ENCODE measurements around the gene REPS2. TPM values are rescaled to one million over a fixed set of nuclear protein-coding genes. Genes with fewer than 3 reads are reported as not detected.

The REPS2 gene
- polyA plus RNA-seq, 2 donors, result 0.51 to 1.3 TPM

DNA sequence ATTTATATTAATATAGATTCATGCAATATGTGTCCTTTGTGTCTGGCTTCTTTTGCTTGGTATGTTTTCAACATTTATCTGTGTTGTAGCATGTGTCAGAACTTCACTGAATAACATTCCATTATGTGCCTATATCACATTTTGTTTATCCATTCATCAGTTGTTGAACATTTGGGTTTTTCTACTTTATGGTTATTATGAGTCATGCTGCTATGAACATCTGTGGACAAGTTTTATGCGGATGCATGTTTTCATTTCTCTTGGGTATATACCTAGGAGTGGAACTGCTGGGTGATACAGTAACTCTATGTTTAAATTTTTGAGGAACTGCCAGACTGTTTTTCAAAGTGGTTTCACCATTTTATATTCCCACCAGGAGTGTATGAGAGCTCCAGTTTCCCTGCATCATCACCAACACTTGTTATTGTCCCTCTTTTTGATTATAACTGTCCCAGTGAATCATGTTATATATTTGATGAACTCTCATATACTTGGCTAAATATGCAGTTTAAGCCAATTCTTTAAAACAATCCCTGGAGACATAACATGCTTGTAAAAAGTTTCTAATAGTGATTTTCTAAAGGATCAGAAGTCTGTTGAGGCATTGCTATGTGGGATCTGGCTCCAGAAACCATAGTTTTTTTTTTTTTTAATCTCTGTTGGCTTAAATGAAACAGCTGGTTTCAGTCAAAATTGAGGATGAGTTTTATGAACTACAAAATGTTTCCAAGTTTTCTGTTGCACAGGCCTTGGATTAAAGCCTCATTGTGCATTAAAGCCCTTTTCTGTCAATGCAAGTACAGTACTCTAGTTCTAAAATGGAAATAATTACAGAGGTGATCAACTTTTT is 21.6 kb upstream of the REPS2 start:
- Histone ChIP-seq H3K4me3 (ENCODE audit: low read depth in 1 of 2, low read length in 2 of 2) (no peak overlapping the region), H3K9me3 (ENCODE audit: control insufficient read depth in 2 of 2, insufficient read depth in 1 of 2, low read depth in 1 of 2, low read length in 1 of 2) (no peaks in the 10 kb centered on the region), H3K4me1 (ENCODE audit: control insufficient read depth in 2 of 2, insufficient read depth in 2 of 2, low read length in 1 of 2) (no peaks in the 10 kb centered on the region), H3K27me3 (ENCODE audit: control insufficient read depth in 1 of 2, insufficient read depth in 2 of 2, low read length in 2 of 2) (peaks cover 0 to 3% of the 10 kb centered on the region in 2 donors), H3K27ac (ENCODE audit: low read depth in 2 of 2, low read length in 1 of 2) (no peak overlapping the region), H3K36me3 (ENCODE audit: control insufficient read depth in 2 of 2, insufficient read depth in 2 of 2, low read length in 1 of 2) (no peaks in the 10 kb centered on the region)
- WGBS, 2 donors, result 79 to 90% methylated on average over 1 of the region's 1 CpG

DNA sequence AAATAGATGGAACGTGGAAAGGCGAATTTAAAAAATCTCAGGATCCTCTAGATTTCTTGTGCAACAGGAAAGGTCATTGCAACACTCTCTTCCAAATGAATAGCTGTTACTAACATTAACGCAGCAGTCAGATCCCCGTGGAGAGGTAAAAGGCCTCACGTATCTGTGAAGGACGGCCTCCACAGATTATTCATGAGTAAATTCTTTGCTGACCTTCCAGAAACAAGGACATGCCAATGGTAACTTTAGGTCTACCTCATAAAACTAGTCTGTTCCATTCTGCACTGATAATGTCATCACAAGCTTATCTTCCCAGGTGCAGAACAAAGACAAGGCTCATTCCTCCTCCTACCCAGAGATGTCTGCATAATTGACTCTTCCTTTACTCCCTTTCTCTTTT is 16.1 kb upstream of the REPS2 start:
- Histone ChIP-seq H3K4me1 (ENCODE audit: control insufficient read depth in 2 of 2, insufficient read depth in 2 of 2, low read length in 1 of 2) (no peaks in the 10 kb centered on the region), H3K4me3 (ENCODE audit: low read depth in 1 of 2, low read length in 2 of 2) (no peak overlapping the region), H3K27ac (ENCODE audit: low read depth in 2 of 2, low read length in 1 of 2) (no peak overlapping the region), H3K9me3 (ENCODE audit: control insufficient read depth in 2 of 2, insufficient read depth in 1 of 2, low read depth in 1 of 2, low read length in 1 of 2) (no peaks in the 10 kb centered on the region), H3K27me3 (ENCODE audit: control insufficient read depth in 1 of 2, insufficient read depth in 2 of 2, low read length in 2 of 2) (peaks cover 0 to 3% of the 10 kb centered on the region in 2 donors), H3K36me3 (ENCODE audit: control insufficient read depth in 2 of 2, insufficient read depth in 2 of 2, low read length in 1 of 2) (no peaks in the 10 kb centered on the region)
- 70 to 88% methylated on average over 6 of the region's 6 CpGs for WGBS, 2 donors

DNA sequence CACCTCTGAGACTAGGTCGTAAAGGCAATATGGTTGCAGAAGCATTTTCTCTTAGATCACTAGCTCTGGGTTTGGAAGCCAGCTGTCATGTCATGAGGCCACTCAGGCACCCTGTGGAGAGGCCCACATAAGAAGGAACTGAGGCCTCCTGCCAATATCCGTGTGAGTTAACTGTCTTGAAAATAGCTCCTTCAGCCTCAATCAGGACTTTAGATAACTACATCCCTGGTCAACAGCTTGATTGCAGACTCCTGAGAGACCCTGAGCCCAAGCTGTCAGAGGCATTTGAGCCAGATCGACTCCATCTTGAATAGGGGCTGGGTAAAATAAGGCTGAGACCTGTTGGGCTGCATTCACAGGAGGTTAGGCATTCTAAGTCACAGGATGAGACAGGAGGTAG is 15.1 kb upstream of the REPS2 start:
- Histone ChIP-seq H3K9me3 (ENCODE audit: control insufficient read depth in 2 of 2, insufficient read depth in 1 of 2, low read depth in 1 of 2, low read length in 1 of 2) (no peaks in the 10 kb centered on the region), H3K4me3 (ENCODE audit: low read depth in 1 of 2, low read length in 2 of 2) (no peak overlapping the region), H3K4me1 (ENCODE audit: control insufficient read depth in 2 of 2, insufficient read depth in 2 of 2, low read length in 1 of 2) (no peaks in the 10 kb centered on the region), H3K36me3 (ENCODE audit: control insufficient read depth in 2 of 2, insufficient read depth in 2 of 2, low read length in 1 of 2) (no peaks in the 10 kb centered on the region), H3K27ac (ENCODE audit: low read depth in 2 of 2, low read length in 1 of 2) (no peak overlapping the region), H3K27me3 (ENCODE audit: control insufficient read depth in 1 of 2, insufficient read depth in 2 of 2, low read length in 2 of 2) (peaks cover 0 to 3% of the 10 kb centered on the region in 2 donors)
- WGBS, 2 donors, result 56 to 59% methylated on average over 3 of the region's 3 CpGs

DNA sequence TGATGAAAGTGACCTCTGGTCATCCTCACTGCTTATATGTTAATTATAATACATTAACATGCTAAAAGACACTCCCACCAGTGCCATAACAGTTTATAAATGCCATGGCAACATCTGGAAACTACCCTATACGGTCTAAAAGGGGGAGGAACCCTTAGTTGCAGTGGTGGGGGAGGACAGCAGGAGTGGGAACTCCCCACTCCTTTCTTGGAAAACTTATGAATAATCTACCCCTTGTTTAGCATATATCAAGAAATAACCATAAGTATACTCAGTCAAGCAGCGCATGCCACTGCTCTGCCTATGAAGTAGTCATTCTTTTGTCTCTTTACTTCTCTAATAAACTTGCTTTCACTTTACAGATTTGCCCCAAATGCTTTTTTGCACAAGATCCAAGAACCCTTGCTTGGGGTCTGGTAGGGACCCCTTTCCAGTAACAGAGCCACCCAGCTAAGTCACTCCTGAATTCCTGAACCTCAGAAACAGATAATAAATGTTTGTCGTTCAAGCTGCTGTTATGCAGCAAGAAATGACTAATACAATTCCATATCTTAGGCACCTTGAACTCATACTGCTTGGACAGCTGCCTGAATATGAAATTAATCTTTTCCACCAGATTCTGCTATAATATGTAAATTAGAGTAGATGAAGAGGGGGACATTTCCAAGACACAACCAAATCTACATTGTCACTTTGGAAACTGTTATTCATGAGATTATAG is 14.4 kb upstream of the REPS2 start:
- Histone ChIP-seq H3K4me1 (ENCODE audit: control insufficient read depth in 2 of 2, insufficient read depth in 2 of 2, low read length in 1 of 2) (no peaks in the 10 kb centered on the region), H3K27ac (ENCODE audit: low read depth in 2 of 2, low read length in 1 of 2) (no peak overlapping the region), H3K27me3 (ENCODE audit: control insufficient read depth in 1 of 2, insufficient read depth in 2 of 2, low read length in 2 of 2) (peaks cover 0 to 3% of the 10 kb centered on the region in 2 donors), H3K9me3 (ENCODE audit: control insufficient read depth in 2 of 2, insufficient read depth in 1 of 2, low read depth in 1 of 2, low read length in 1 of 2) (no peaks in the 10 kb centered on the region), H3K4me3 (ENCODE audit: low read depth in 1 of 2, low read length in 2 of 2) (no peak overlapping the region), H3K36me3 (ENCODE audit: control insufficient read depth in 2 of 2, insufficient read depth in 2 of 2, low read length in 1 of 2) (no peaks in the 10 kb centered on the region)
- WGBS, 2 donors, result 59 to 67% methylated on average over 3 of the region's 3 CpGs

DNA sequence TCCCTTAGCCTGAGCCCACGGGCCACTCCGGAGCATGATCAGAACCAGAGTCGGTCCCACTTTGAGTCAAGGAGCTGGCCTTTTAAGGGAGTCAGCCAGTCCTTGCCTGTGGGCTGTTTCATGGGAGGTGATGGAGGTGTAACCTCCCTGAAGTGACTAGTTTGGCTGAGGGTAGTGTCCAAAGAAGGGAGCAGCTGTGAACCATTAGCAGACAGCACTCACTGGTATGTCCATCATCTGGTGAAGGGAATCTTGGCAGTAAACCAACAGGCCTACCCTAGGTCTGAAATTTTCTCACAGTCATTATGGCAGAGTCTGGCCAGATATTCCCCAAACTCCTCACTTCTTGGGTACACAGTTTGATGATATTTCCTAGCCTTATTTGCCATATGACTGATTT is 12.3 kb upstream of the REPS2 start:
- 82 to 86% methylated on average over 3 of the region's 3 CpGs for WGBS, 2 donors
- no peaks in the 10 kb centered on the region for H3K27me3 ChIP-seq (ENCODE audit: control insufficient read depth in 1 of 2, insufficient read depth in 2 of 2, low read length in 2 of 2)
- H3K4me1 ChIP-seq (ENCODE audit: control insufficient read depth in 2 of 2, insufficient read depth in 2 of 2, low read length in 1 of 2), result no peaks in the 10 kb centered on the region
- H3K4me3 ChIP-seq (ENCODE audit: low read depth in 1 of 2, low read length in 2 of 2), result no peak overlapping the region
- no peak overlapping the region for H3K27ac ChIP-seq (ENCODE audit: low read depth in 2 of 2, low read length in 1 of 2)
- peaks cover 0 to 1% of the 10 kb centered on the region in 2 donors for H3K9me3 ChIP-seq (ENCODE audit: control insufficient read depth in 2 of 2, insufficient read depth in 1 of 2, low read depth in 1 of 2, low read length in 1 of 2)
- no peaks in the 10 kb centered on the region for H3K36me3 ChIP-seq (ENCODE audit: control insufficient read depth in 2 of 2, insufficient read depth in 2 of 2, low read length in 1 of 2)

DNA sequence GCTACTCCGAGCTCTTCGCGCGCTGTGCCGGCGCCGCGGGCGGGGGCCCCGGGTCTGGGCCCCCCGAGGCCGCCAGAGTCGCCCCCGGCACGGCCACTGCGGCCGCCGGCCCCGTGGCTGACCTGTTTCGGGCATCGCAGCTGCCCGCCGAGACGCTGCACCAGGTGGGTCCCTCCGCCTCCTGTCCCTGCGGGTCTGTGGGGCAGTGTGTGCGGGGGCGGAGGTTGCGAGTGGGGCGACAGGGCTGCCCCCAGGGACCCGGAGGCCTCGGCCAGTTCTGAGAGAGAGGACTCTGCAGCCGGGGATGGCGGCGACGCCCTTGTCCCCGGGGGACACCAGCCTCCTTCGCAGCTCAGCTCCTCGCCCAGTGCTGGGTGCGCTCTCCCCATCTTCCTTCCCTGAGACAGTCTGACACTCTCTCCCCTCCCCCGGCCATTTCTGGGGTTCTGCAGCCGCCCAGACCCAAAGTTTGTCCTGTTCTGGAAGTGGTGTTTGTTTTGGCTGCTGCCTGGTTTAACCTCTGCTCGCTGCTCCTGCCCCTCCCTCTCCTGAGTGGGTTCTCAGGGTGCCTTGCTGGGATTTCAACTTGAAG is 609 bp downstream of the REPS2 start:
- no peaks in the 10 kb centered on the region for H3K9me3 ChIP-seq (ENCODE audit: control insufficient read depth in 2 of 2, insufficient read depth in 1 of 2, low read depth in 1 of 2, low read length in 1 of 2)
- no peak overlapping the region for H3K27ac ChIP-seq (ENCODE audit: low read depth in 2 of 2, low read length in 1 of 2)
- peaks cover 0 to 3% of the 10 kb centered on the region in 2 donors for H3K27me3 ChIP-seq (ENCODE audit: control insufficient read depth in 1 of 2, insufficient read depth in 2 of 2, low read length in 2 of 2)
- WGBS, 2 donors, result 0 to 30% methylated on average over 12 to 43 of the region's 43 CpGs
- no peaks in the 10 kb centered on the region for H3K4me1 ChIP-seq (ENCODE audit: control insufficient read depth in 2 of 2, insufficient read depth in 2 of 2, low read length in 1 of 2)
- H3K36me3 ChIP-seq (ENCODE audit: control insufficient read depth in 2 of 2, insufficient read depth in 2 of 2, low read length in 1 of 2), result no peaks in the 10 kb centered on the region
- H3K4me3 ChIP-seq (ENCODE audit: low read depth in 1 of 2, low read length in 2 of 2), result peak overlapping the region; percentile 46 to 50

DNA sequence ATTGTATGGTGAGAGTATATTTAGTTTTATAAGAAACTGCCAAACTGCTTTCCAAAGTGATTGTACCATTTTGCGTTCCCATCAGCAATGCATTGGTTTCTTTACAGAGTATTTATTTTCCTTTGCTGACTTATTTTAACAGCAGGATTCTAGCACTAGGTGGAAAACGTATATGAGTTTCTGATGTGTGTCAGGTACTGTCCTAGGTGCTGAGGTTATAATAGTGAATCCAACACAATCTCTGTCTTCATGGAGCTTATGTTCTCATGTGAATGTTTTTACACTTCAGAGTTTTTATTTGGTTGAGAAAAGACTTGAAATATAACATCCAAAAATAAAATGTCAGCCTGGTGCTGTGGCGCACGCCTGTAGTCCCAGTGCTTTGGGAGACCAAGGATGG is 4.0 kb downstream of the REPS2 start:
- no peak overlapping the region for H3K27ac ChIP-seq (ENCODE audit: low read depth in 2 of 2, low read length in 1 of 2)
- H3K36me3 ChIP-seq (ENCODE audit: control insufficient read depth in 2 of 2, insufficient read depth in 2 of 2, low read length in 1 of 2), result no peaks in the 10 kb centered on the region
- H3K4me1 ChIP-seq (ENCODE audit: control insufficient read depth in 2 of 2, insufficient read depth in 2 of 2, low read length in 1 of 2), result no peaks in the 10 kb centered on the region
- H3K27me3 ChIP-seq (ENCODE audit: control insufficient read depth in 1 of 2, insufficient read depth in 2 of 2, low read length in 2 of 2), result peaks cover 0 to 3% of the 10 kb centered on the region in 2 donors
- no peak overlapping the region for H3K4me3 ChIP-seq (ENCODE audit: low read depth in 1 of 2, low read length in 2 of 2)
- H3K9me3 ChIP-seq (ENCODE audit: control insufficient read depth in 2 of 2, insufficient read depth in 1 of 2, low read depth in 1 of 2, low read length in 1 of 2), result no peaks in the 10 kb centered on the region
- 78 to 90% methylated on average over 4 of the region's 4 CpGs for WGBS, 2 donors

DNA sequence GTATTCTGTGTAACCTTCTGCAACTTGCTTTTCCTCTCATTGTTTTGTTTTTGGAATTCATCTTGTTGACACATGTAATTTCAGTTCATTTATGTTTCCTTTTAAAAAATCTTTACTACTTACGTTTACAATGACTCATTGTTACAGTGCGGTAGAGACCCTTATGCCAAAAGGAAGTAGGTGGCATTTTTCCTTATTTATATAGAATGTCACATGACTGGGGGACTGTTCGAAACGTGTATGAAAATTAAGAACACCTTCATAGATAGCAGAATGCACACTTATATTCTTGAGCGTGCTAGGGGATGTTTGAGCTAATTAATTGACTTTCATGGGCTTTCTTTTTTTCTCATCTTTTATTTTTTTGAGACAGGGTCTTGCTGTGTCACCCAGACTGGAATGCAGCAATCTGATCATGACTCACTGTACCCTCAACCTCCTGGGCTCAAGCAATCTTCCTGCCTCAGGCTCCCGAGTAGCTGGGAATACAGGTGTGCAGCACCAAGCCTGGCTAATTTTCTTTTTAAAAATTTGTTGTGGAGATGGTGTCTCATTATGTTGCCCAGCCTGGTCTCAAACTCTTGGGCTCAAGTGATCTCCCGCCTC is 7.3 kb downstream of the REPS2 start:
- H3K9me3 ChIP-seq (ENCODE audit: control insufficient read depth in 2 of 2, insufficient read depth in 1 of 2, low read depth in 1 of 2, low read length in 1 of 2), result no peaks in the 10 kb centered on the region
- no peaks in the 10 kb centered on the region for H3K4me1 ChIP-seq (ENCODE audit: control insufficient read depth in 2 of 2, insufficient read depth in 2 of 2, low read length in 1 of 2)
- no peak overlapping the region for H3K27ac ChIP-seq (ENCODE audit: low read depth in 2 of 2, low read length in 1 of 2)
- no peak overlapping the region for H3K4me3 ChIP-seq (ENCODE audit: low read depth in 1 of 2, low read length in 2 of 2)
- 53 to 57% methylated on average over 7 of the region's 7 CpGs for WGBS, 2 donors
- no peaks in the 10 kb centered on the region for H3K36me3 ChIP-seq (ENCODE audit: control insufficient read depth in 2 of 2, insufficient read depth in 2 of 2, low read length in 1 of 2)
- no peaks in the 10 kb centered on the region for H3K27me3 ChIP-seq (ENCODE audit: control insufficient read depth in 1 of 2, insufficient read depth in 2 of 2, low read length in 2 of 2)

DNA sequence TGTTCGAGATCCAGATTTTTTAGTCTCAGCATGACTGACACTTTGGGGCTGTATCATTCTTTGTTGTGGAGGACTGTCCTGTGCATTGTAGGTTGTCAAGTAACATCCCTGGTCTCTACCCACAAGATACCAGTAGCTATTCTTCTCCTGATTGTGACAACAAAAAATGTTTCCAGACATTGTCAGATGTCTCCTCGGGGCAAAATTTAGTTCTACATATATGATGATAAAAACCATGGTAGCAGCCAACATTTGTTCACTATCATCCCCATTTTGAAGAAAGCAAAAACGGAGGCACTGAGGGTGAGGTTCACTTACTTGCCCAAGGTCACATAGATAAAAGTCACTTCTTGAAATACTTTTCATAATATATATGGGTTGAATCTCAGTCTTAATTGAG is 11.3 kb downstream of the REPS2 start:
- no peaks in the 10 kb centered on the region for H3K27me3 ChIP-seq (ENCODE audit: control insufficient read depth in 1 of 2, insufficient read depth in 2 of 2, low read length in 2 of 2)
- H3K4me1 ChIP-seq (ENCODE audit: control insufficient read depth in 2 of 2, insufficient read depth in 2 of 2, low read length in 1 of 2), result no peaks in the 10 kb centered on the region
- no peaks in the 10 kb centered on the region for H3K9me3 ChIP-seq (ENCODE audit: control insufficient read depth in 2 of 2, insufficient read depth in 1 of 2, low read depth in 1 of 2, low read length in 1 of 2)
- WGBS, 2 donors, result 75 to 87% methylated on average over 3 of the region's 3 CpGs
- H3K27ac ChIP-seq (ENCODE audit: low read depth in 2 of 2, low read length in 1 of 2), result no peak overlapping the region
- H3K36me3 ChIP-seq (ENCODE audit: control insufficient read depth in 2 of 2, insufficient read depth in 2 of 2, low read length in 1 of 2), result no peaks in the 10 kb centered on the region
- no peak overlapping the region for H3K4me3 ChIP-seq (ENCODE audit: low read depth in 1 of 2, low read length in 2 of 2)

Measured in esophagus (tissue), 2 donors.